Activated T-cell treated with anti-CD3 and anti-CD28 coated beads for 24 hours (primary cell): ENCODE results near the gene NSUN5.
"Not testable (repeated sequence)": the region's sequence is repeated elsewhere in the genome, so short reads cannot be mapped to it uniquely, and the experiment has no call there.

Source experiments
- DNase-seq: peaks from one replicate; pipeline ENCODE4 v3.0.0-alpha.2; 2020; ENCODE audit warnings: low read depth

The NSUN5 gene

GRCh38 chr7:73308665-73309214, at the start of gene NSUN5:
TSS of gene NSUN5 (minus strand) at chr7:73308826. CDS start at chr7:73308790, 36 bp downstream.
- peak; percentile 87 for DNase-seq

- DNase-seq: no peak
Observed at GRCh38 chr7:73356159-73356558, 47.5 kb upstream of the NSUN5 start.

GRCh38 chr7:73354821-73355220, 46.2 kb upstream of the NSUN5 start:
- no peak for DNase-seq

- DNase-seq: no peak
Observed at GRCh38 chr7:73354196-73354595, 45.6 kb upstream of the NSUN5 start.

GRCh38 chr7:73353243-73353642, 44.6 kb upstream of the NSUN5 start:
- no peak for DNase-seq

- DNase-seq: no peak
Observed at GRCh38 chr7:73352784-73353183, 44.2 kb upstream of the NSUN5 start.

- no peak for DNase-seq
Observed at GRCh38 chr7:73351447-73352167, 43.0 kb upstream of the NSUN5 start.

GRCh38 chr7:73350306-73351068, 41.9 kb upstream of the NSUN5 start:
- no peak for DNase-seq

- no peak for DNase-seq
Observed at GRCh38 chr7:73349763-73350162, 41.1 kb upstream of the NSUN5 start.

- DNase-seq: no peak
Observed at GRCh38 chr7:73345951-73346350, 37.3 kb upstream of the NSUN5 start.

- no peak for DNase-seq
Observed at GRCh38 chr7:73345538-73345937, 36.9 kb upstream of the NSUN5 start.

- DNase-seq: no peak
Observed at GRCh38 chr7:73343671-73344380, 35.2 kb upstream of the NSUN5 start.

GRCh38 chr7:73342645-73343044, 34.0 kb upstream of the NSUN5 start:
- no peak for DNase-seq

GRCh38 chr7:73341877-73342276, 33.3 kb upstream of the NSUN5 start:
- DNase-seq: no peak

GRCh38 chr7:73340514-73340913, 31.9 kb upstream of the NSUN5 start:
- no peak for DNase-seq

- no peak for DNase-seq
Observed at GRCh38 chr7:73338321-73338720, 29.7 kb upstream of the NSUN5 start.

GRCh38 chr7:73332447-73332846, 23.8 kb upstream of the NSUN5 start:
- DNase-seq: no peak

GRCh38 chr7:73330772-73331171, 22.1 kb upstream of the NSUN5 start:
- no peak for DNase-seq

GRCh38 chr7:73329861-73330581, 21.4 kb upstream of the NSUN5 start:
- DNase-seq: no peak

GRCh38 chr7:73328696-73329095, 20.1 kb upstream of the NSUN5 start:
- DNase-seq: no peak

GRCh38 chr7:73327922-73328321, 19.3 kb upstream of the NSUN5 start, which contains the start of the genes FKBP6 and TRIM50:
TSS of gene FKBP6 (plus strand) at chr7:73328161. CDS start at chr7:73328429, 268 bp downstream.
TSS of gene TRIM50 (minus strand) at chr7:73328082. CDS start at chr7:73324787, 3,295 bp downstream.
- not testable (repeated sequence) for DNase-seq

GRCh38 chr7:73327449-73327848, 18.8 kb upstream of the NSUN5 start:
- not testable (repeated sequence) for DNase-seq
